ENCODE data around the gene SIL1. TPM values are rescaled to one million over a fixed set of nuclear protein-coding genes. Genes with fewer than 3 reads are reported as not detected.
A peak's percentile ranks its signal among the peaks of the same experiment; 100 is the strongest.

The SIL1 gene
- total RNA-seq, 4 donors from 2014 or later = 20.3 to 39.2 (median 29.1) TPM

- Histone ChIP-seq H3K9me3 (no peaks in the 10 kb centered on the region), H3K36me3 (no peaks in the 10 kb centered on the region), H3K4me3 (no peak overlapping the region), H3K4me1 (peaks cover 31 to 80% (median 67%) of the 10 kb centered on the region in 4 donors), H3K27me3 (no peaks in the 10 kb centered on the region), H3K27ac (replicated peaks in 1 of 4) (peak overlapping the region in 1 of 4 donors; percentile 27)
- 91% methylated on average over 6 of the region's 6 CpGs for WGBS
- intact Hi-C loops (cut with DNase I) = loop anchor here (5.0 kb wide), 1 partner anchor 40 kb away; no protein-coding TSS in a partner anchor
- no peak for DNase-seq (ENCODE audit: extremely low spot score)
- TF ChIP-seq CTCF (IDR thresholded peaks at IDR 0.05) (no peak), EP300 (IDR thresholded peaks at IDR 0.05) (no peak), POLR2A (IDR thresholded peaks at IDR 0.05; ENCODE audit: low read depth) (no peak), POLR2AphosphoS5 (IDR thresholded peaks at IDR 0.05) (no peak)
Observed at GRCh38 chr5:139186752-139187326, 11.3 kb downstream of the SIL1 start.

- 94% methylated on average over 3 of the region's 3 CpGs for WGBS
- intact Hi-C loops (cut with DNase I) = loop anchor here (5.0 kb wide), 1 partner anchor 39 kb away; no protein-coding TSS in a partner anchor
- Histone ChIP-seq H3K9me3 (no peaks in the 10 kb centered on the region), H3K36me3 (no peaks in the 10 kb centered on the region), H3K4me1 (peaks cover 36 to 86% (median 73%) of the 10 kb centered on the region in 4 donors), H3K27me3 (no peaks in the 10 kb centered on the region), H3K27ac (replicated peaks in 1 of 4) (peak overlapping the region in 2 of 4 donors; percentile 25 to 27), H3K4me3 (no peak overlapping the region)
- DNase-seq (ENCODE audit: extremely low spot score) = no peak
- no peak for TF ChIP-seq EP300 (IDR thresholded peaks at IDR 0.05)
- TF ChIP-seq POLR2AphosphoS5 (IDR thresholded peaks at IDR 0.05) = no peak
- no peak for TF ChIP-seq POLR2A (IDR thresholded peaks at IDR 0.05; ENCODE audit: low read depth)
- TF ChIP-seq CTCF (IDR thresholded peaks at IDR 0.05) = no peak
Observed at GRCh38 chr5:139186261-139186660, 11.9 kb downstream of the SIL1 start.

- no peaks in the 10 kb centered on the region for H3K9me3 ChIP-seq
- H3K36me3 ChIP-seq = no peaks in the 10 kb centered on the region
- peak overlapping the region in 2 of 4 donors; percentile 15 to 21 for H3K4me3 ChIP-seq
- no peaks in the 10 kb centered on the region for H3K27me3 ChIP-seq
- no peak for TF ChIP-seq POLR2AphosphoS5 (IDR thresholded peaks at IDR 0.05)
- no peak for TF ChIP-seq POLR2A (IDR thresholded peaks at IDR 0.05; ENCODE audit: low read depth)
- no peak for TF ChIP-seq EP300 (IDR thresholded peaks at IDR 0.05)
- TF ChIP-seq CTCF (IDR thresholded peaks at IDR 0.05) = no peak
- peaks cover 43 to 90% (median 77%) of the 10 kb centered on the region in 4 donors for H3K4me1 ChIP-seq
- intact Hi-C loops (cut with DNase I) = loop anchor here (5.0 kb wide), 1 partner anchor 38 kb away; no protein-coding TSS in a partner anchor
- DNase-seq (ENCODE audit: extremely low spot score) = no peak
- H3K27ac ChIP-seq (replicated peaks in 1 of 4) = peak overlapping the region in 2 of 4 donors; percentile 8 to 25
- WGBS = 21% methylated on average over 1 of the region's 1 CpG
Observed at GRCh38 chr5:139185589-139185988, 12.6 kb downstream of the SIL1 start.

GRCh38 chr5:139183502-139183901 is 14.7 kb downstream of the SIL1 start:
- Histone ChIP-seq H3K4me3 (no peak overlapping the region), H3K27ac (replicated peaks in 1 of 4) (peak overlapping the region in 2 of 4 donors; percentile 39 to 40), H3K27me3 (no peaks in the 10 kb centered on the region), H3K9me3 (no peaks in the 10 kb centered on the region), H3K4me1 (peaks cover 54 to 91% (median 86%) of the 10 kb centered on the region in 4 donors), H3K36me3 (no peaks in the 10 kb centered on the region)
- 53% methylated on average over 2 of the region's 2 CpGs for WGBS
- intact Hi-C loops (cut with DNase I) = loop anchor here (5.0 kb wide), 1 partner anchor 76 kb away; no protein-coding TSS in a partner anchor
- DNase-seq (ENCODE audit: extremely low spot score) = no peak
- TF ChIP-seq POLR2A (IDR thresholded peaks at IDR 0.05; ENCODE audit: low read depth) (no peak), CTCF (IDR thresholded peaks at IDR 0.05) (no peak), EP300 (IDR thresholded peaks at IDR 0.05) (no peak), POLR2AphosphoS5 (IDR thresholded peaks at IDR 0.05) (no peak)

All from esophagus muscularis mucosa (tissue), 4 donors.